NCI-H2107 treated with DMSO at 0.1 percent for 48 hours (cell line): ENCODE measurements around the gene MVB12B.
A peak's percentile ranks its signal among the peaks of the same experiment; 100 is the strongest.

ENCODE experiments used
- DNase-seq: peaks from one replicate; lab custom pipeline; 2025; ENCODE audit not compliant: unreplicated experiment; lab: John Stamatoyannopoulos, UW

MVB12B gene

GRCh38 chr9:126383406-126384046, 56.9 kb downstream of the MVB12B start:
- no peak for DNase-seq

- no peak for DNase-seq
These were observed 58.3 kb downstream of the MVB12B start for GRCh38 chr9:126384926-126385325.

GRCh38 chr9:126386088-126386487, 59.5 kb downstream of the MVB12B start:
- no peak for DNase-seq

- DNase-seq, result no peak
These were observed 60.1 kb downstream of the MVB12B start for GRCh38 chr9:126386776-126387175.

GRCh38 chr9:126388964-126389708, 62.5 kb downstream of the MVB12B start:
- DNase-seq, result no peak

GRCh38 chr9:126389992-126390391, 63.4 kb downstream of the MVB12B start:
- DNase-seq, result no peak

GRCh38 chr9:126390923-126391322, 64.3 kb downstream of the MVB12B start:
- no peak for DNase-seq

GRCh38 chr9:126391713-126392661, 65.4 kb downstream of the MVB12B start:
- DNase-seq, result no peak

- DNase-seq, result no peak
These were observed 66.2 kb downstream of the MVB12B start for GRCh38 chr9:126392662-126393371.

GRCh38 chr9:126393876-126394275, 67.2 kb downstream of the MVB12B start:
- no peak for DNase-seq

- DNase-seq, result no peak
These were observed 68.2 kb downstream of the MVB12B start for GRCh38 chr9:126394802-126395201.

- DNase-seq, result peak; percentile 55
These were observed 69.0 kb downstream of the MVB12B start for GRCh38 chr9:126395439-126396212.

- DNase-seq, result peak; percentile 79
These were observed 70.4 kb downstream of the MVB12B start for GRCh38 chr9:126397056-126397455.

- no peak for DNase-seq
These were observed 71.9 kb downstream of the MVB12B start for GRCh38 chr9:126398403-126399058.

GRCh38 chr9:126399251-126399650, 72.6 kb downstream of the MVB12B start:
- DNase-seq, result no peak

GRCh38 chr9:126399789-126400188, 73.2 kb downstream of the MVB12B start:
- DNase-seq, result no peak

GRCh38 chr9:126400571-126400970, 73.9 kb downstream of the MVB12B start:
- DNase-seq, result no peak

GRCh38 chr9:126401107-126401506, 74.5 kb downstream of the MVB12B start:
- DNase-seq, result no peak

- DNase-seq, result no peak
These were observed 75.0 kb downstream of the MVB12B start for GRCh38 chr9:126401581-126401980.

- no peak for DNase-seq
These were observed 76.8 kb downstream of the MVB12B start for GRCh38 chr9:126403397-126403796.
